Adrenal gland (tissue), 12 donors: Measurements from ENCODE around the gene PIK3CB. TPM values are rescaled to one million over a fixed set of nuclear protein-coding genes. Genes with fewer than 3 reads are reported as not detected.

Experiments
- DNase-seq, 7 donors: peaks; one replicate each; pipeline ENCODE4 v3.0.0-alpha.2; 2019 to 2020
- H3K27ac ChIP-seq, 5 donors: fragments of 200-600 bp; sonication (generic) in 4 of 5; 1 replicate in 3 of 5; 2 replicates in 2 of 5; pipeline versions ENCODE4 v1.5.1 to v1.8.0; 2016 to 2020; ENCODE audit warnings: mild to moderate bottlenecking in 1 of 5
- H3K27me3 ChIP-seq: fragments of 200-600 bp; 2 replicates; pipeline ENCODE4 v1.8.0; 2021
- H3K36me3 ChIP-seq, 2 donors: fragments of 200-600 bp; replicated peaks in 1 of 2; 1 replicate in 1 of 2; 2 replicates in 1 of 2; pipeline versions ENCODE4 v1.5.1 to v1.8.0; 2018 to 2022
- H3K4me1 ChIP-seq, 2 donors: fragments of 200-600 bp; replicated peaks in 1 of 2; 1 replicate in 1 of 2; 2 replicates in 1 of 2; pipeline versions ENCODE4 v1.5.1 to v1.8.0; 2018 to 2021
- H3K4me3 ChIP-seq, 4 donors: fragments of 200-600 bp; sonication (generic) in 3 of 4; one replicate each; pipeline ENCODE4 v1.5.1; 2016 to 2018
- H3K9me3 ChIP-seq, 3 donors: fragments of 200-600 bp; sonication (generic) in 1 of 3; replicated peaks in 1 of 3; 1 replicate in 2 of 3; 2 replicates in 1 of 3; pipeline versions ENCODE4 v1.5.1 to v1.8.0; 2016 to 2021
- CTCF ChIP-seq, 6 experiments: fragments of 450-650 bp in 4 of 6; fragments of 200-600 bp in 2 of 6; sonication (generic) in 1 of 6; IDR thresholded peaks; 1 replicate in 5 of 6; 2 replicates in 1 of 6; pipeline versions ENCODE4 v1.5.1 to v1.8.0; 2016 to 2021; ENCODE audit warnings: antibody characterized with exemption in 6 of 6, mild to moderate bottlenecking in 2 of 6, moderate library complexity in 1 of 6
- POLR2A ChIP-seq, 2 donors: fragments of 450-650 bp; IDR thresholded peaks; one replicate each; pipeline ENCODE4 v1.6.1; 2017; ENCODE audit warnings: antibody characterized with exemption in 2 of 2, mild to moderate bottlenecking in 2 of 2, moderate library complexity in 1 of 2
- WGBS, 4 donors: extraction: QIAGEN DNeasy Blood & Tissue Kit in 2 of 4; methylation state at CpG; one replicate each; pipeline versions ENCODE4 v1.1.5 to v1.1.7; 2013 to 2017; 5-methylcytosine and 5-hydroxymethylcytosine counted together
- intact Hi-C, 2 donors: fragments of 100-400 bp; cut with DNase I; formaldehyde crosslinking; loops; one replicate each; pipeline versions ENCODE4 v1.14.1 to v1.15.0; 2022 to 2023
- polyA plus RNA-seq, 3 donors: library from polyadenylated mRNA; stranded (reverse); fragments of 200-250 nt in 2 of 3; fragments of 350-450 nt in 1 of 3; fragmentation: Illumina TruSeq in 1 of 3; extraction: RNeasy Lipid Tissue Mini Kit (QIAGEN cat#74804) in 1 of 3; gene quantifications; one replicate each; pipeline ENCODE4 v1.2.3, GENCODE V29; 2013 to 2014
- total RNA-seq, 9 donors: library from RNA; depleted of rRNA in 4 of 9; stranded (reverse); fragments of >200 nt in 4 of 9; fragments of 120-200 nt in 1 of 9; fragmentation: NEBNext Ultra II Directional in 1 of 9; extraction: Animal tissue kit (Norgen Biotek cat#: 25700) in 1 of 9; gene quantifications; one replicate each; pipeline versions ENCODE4 v1.1.0 to v1.2.4, GENCODE V29; 2013 to 2023
- donor health status: healthy with polysubstance abuse.
- donor health status: Bipolar disorder and iron deficiency.
- donor health status: DM: yes; HTN: yes; CAD: no.
- donor health status: DM: no; HTN: no; CAD: no.
- donor health status: DM: no; HTN: no; CAD: no.
- donor health status: DM: yes; HTN: yes; CAD: no.

PIK3CB gene
- total and polyA plus RNA-seq, 12 donors: 4.6 to 26.0 (median 15.5) TPM

GRCh38 chr3:138640537-138640936 is 194.2 kb downstream of the PIK3CB start:
- no peaks in the 10 kb centered on the region for H3K27me3 ChIP-seq

GRCh38 chr3:138638641-138639040 is 196.1 kb downstream of the PIK3CB start:
- 87 to 95% (median 90%) methylated on average over 2 of the region's 2 CpGs for WGBS, 4 donors
- no peaks in the 10 kb centered on the region for H3K36me3 ChIP-seq
- DNase-seq: no peak
- no peaks in the 10 kb centered on the region for H3K4me1 ChIP-seq
- no peak for TF ChIP-seq POLR2A (IDR thresholded peaks at IDR 0.05)
- no peak for TF ChIP-seq CTCF (IDR thresholded peaks at IDR 0.05)
- peaks cover 0 to 8% (median 0%) of the 10 kb centered on the region in 3 donors for H3K9me3 ChIP-seq
- no peaks in the 10 kb centered on the region for H3K27me3 ChIP-seq
- no peak overlapping the region for H3K27ac ChIP-seq
- intact Hi-C loops: no loop called here
- H3K4me3 ChIP-seq: no peak overlapping the region

More at GRCh38 chr3:138640537-138640936, 194.2 kb downstream of the PIK3CB start:
- H3K27ac ChIP-seq: no peak overlapping the region
- peaks cover 0 to 11% (median 0%) of the 10 kb centered on the region in 3 donors for H3K9me3 ChIP-seq
- no peak for TF ChIP-seq CTCF (IDR thresholded peaks at IDR 0.05)
- TF ChIP-seq POLR2A (IDR thresholded peaks at IDR 0.05): no peak
- intact Hi-C loops: no loop called here
- 64 to 82% (median 69%) methylated on average over 4 of the region's 4 CpGs for WGBS, 4 donors
- DNase-seq: no peak
- no peaks in the 10 kb centered on the region for H3K36me3 ChIP-seq
- H3K4me1 ChIP-seq: no peaks in the 10 kb centered on the region
- no peak overlapping the region for H3K4me3 ChIP-seq

GRCh38 chr3:138629526-138629925 is 205.2 kb downstream of the PIK3CB start:
- intact Hi-C loops: no loop called here

GRCh38 chr3:138625707-138626365 is 208.9 kb downstream of the PIK3CB start:
- H3K4me1 ChIP-seq: no peaks in the 10 kb centered on the region
- WGBS, 4 donors: 53 to 68% (median 61%) methylated on average over 3 of the region's 3 CpGs
- TF ChIP-seq CTCF (IDR thresholded peaks at IDR 0.05) (no peak), POLR2A (IDR thresholded peaks at IDR 0.05) (no peak)
- no peak overlapping the region for H3K4me3 ChIP-seq
- H3K27me3 ChIP-seq: no peaks in the 10 kb centered on the region
- no peaks in the 10 kb centered on the region for H3K9me3 ChIP-seq
- no peaks in the 10 kb centered on the region for H3K36me3 ChIP-seq
- H3K27ac ChIP-seq: no peak overlapping the region
- intact Hi-C loops: no loop called here
- DNase-seq: peak in 2 of 7 donors; percentile 25

More at GRCh38 chr3:138629526-138629925, 205.2 kb downstream of the PIK3CB start:
- no peak overlapping the region for H3K27ac ChIP-seq
- no peaks in the 10 kb centered on the region for H3K4me1 ChIP-seq
- H3K36me3 ChIP-seq: no peaks in the 10 kb centered on the region
- no peaks in the 10 kb centered on the region for H3K9me3 ChIP-seq
- no peak for DNase-seq
- no peaks in the 10 kb centered on the region for H3K27me3 ChIP-seq
- TF ChIP-seq CTCF (IDR thresholded peaks at IDR 0.05) (no peak), POLR2A (IDR thresholded peaks at IDR 0.05) (no peak)
- WGBS, 4 donors: 89 to 96% (median 92%) methylated on average over 6 of the region's 6 CpGs
- H3K4me3 ChIP-seq: no peak overlapping the region
